ENCODE measurements around the gene FGFR3. TPM values are rescaled to one million over a fixed set of nuclear protein-coding genes. Genes with fewer than 3 reads are reported as not detected.

The FGFR3 gene
- total and polyA plus RNA-seq, 9 of the 15 experiments (the other 6 are each of a cell fraction or from before 2014, with no cell fraction given): 1.2 to 60.4 (median 12.7) TPM

- Histone ChIP-seq H3K4me3 (no peak overlapping the region), H3K27ac (ENCODE audit: extremely low read depth, low read depth, low read length) (no peak overlapping the region), H3K27me3 (ENCODE audit: control insufficient read depth in 2 of 2, insufficient read depth in 2 of 2, low read length in 2 of 2) (no peaks in the 10 kb centered on the region), H3K9ac (ENCODE audit: insufficient read depth in 1 of 2, low read depth in 2 of 2, low read length in 2 of 2) (no peak overlapping the region), H3K9me1 (ENCODE audit: control insufficient read depth, insufficient read depth, low read length) (peaks cover 3% of the 10 kb centered on the region), H3K4me1 (replicated peaks in 1 of 2; ENCODE audit: control insufficient read depth in 2 of 2, insufficient read depth in 2 of 2, low read length in 2 of 2) (peaks cover 0 to 46% of the 10 kb centered on the region in 2 experiments; a peak in 2 of 5 replicates), H3K4me2 (ENCODE audit: insufficient read depth, low read length) (no peak overlapping the region), H3K9me3 (replicated peaks; ENCODE audit: control insufficient read depth, insufficient read depth, low read depth, low read length) (no peaks in the 10 kb centered on the region), H3K36me3 (ENCODE audit: control insufficient read depth, insufficient read depth, low read length) (peaks cover 57% of the 10 kb centered on the region; the same call in 1 of the 3 replicates), H4K20me1 (replicated peaks; ENCODE audit: control insufficient read depth, insufficient read depth, low read length) (no peaks in the 10 kb centered on the region; the same call in 1 of the 2 replicates), H3K79me2 (ENCODE audit: control insufficient read depth, insufficient read depth, low read length) (no peaks in the 10 kb centered on the region), H2AFZ (ENCODE audit: low read depth, low read length) (no peak overlapping the region)
- ChIA-PET POLR2A (interaction anchor here (0.6 to 2.4 kb wide), 8 partner anchors 13 to 70 kb away, joined by 3 to 10 read pairs (median 4); partner anchors contain the start of gene FGFR3), CTCF (ENCODE audit: low intra/inter-chr PET ratio) (interaction anchor here (0.5 to 3.8 kb wide), 6 partner anchors 17 to 113 kb away, joined by 3 to 94 read pairs (median 3); no protein-coding TSS in a partner anchor)
- intact Hi-C loops (cut with micrococcal nuclease) (no loop called here), in situ Hi-C loops (cut with MboI) (no loop called here)
- DNase-seq (ENCODE audit: extremely low read depth in 1 of 4, low spot score in 3 of 4): no peak
- no TSS peak for BruUV-seq (replicated peaks)
- peak; percentile 6 for ATAC-seq
- WGBS (ENCODE audit: insufficient coverage, low coverage, missing lambda C conversion rate): 69% methylated on average over 10 of the region's 11 CpGs
- FAIRE-seq: no peak
- TF ChIP-seq POLR2G (IDR thresholded peaks at IDR 0.05; ENCODE audit: low read depth, low read length) (peak; percentile 64), TRIM28 (IDR thresholded peaks at IDR 0.05) (no peak), RHOXF2B (CRISPR knock-in tag; conservative IDR thresholded peaks at IDR 0.05) (no peak), STAT5B (CRISPR knock-in tag; IDR thresholded peaks at IDR 0.05) (no peak), TAF15 (IDR thresholded peaks at IDR 0.05; ENCODE audit: low read depth, low read length) (peak; percentile 76; the same call in 1 of the 2 replicates), MTA1 (IDR thresholded peaks at IDR 0.05; ENCODE audit: borderline replicate concordance) (peak; percentile 55; the same call in 1 of the 2 replicates), RBFOX2 (IDR thresholded peaks at IDR 0.05; ENCODE audit: low read depth, low read length) (no peak), RBM25 (IDR thresholded peaks at IDR 0.05; ENCODE audit: low read depth, low read length, severe bottlenecking) (peak; percentile 96), UBTF (IDR thresholded peaks at IDR 0.05; ENCODE audit: borderline replicate concordance in 1 of 2, low read depth in 2 of 2, low read length in 2 of 2) (no peak), RFX1 (IDR thresholded peaks at IDR 0.05) (no peak), SUPT5H (IDR thresholded peaks at IDR 0.05) (peak; percentile 68), GTF2B (IDR thresholded peaks at IDR 0.05; ENCODE audit: extremely low read depth, insufficient read length) (no peak), NKRF (IDR thresholded peaks at IDR 0.05; ENCODE audit: borderline replicate concordance) (0 out of 2 replicates have a peak, but pooled peaks have one; percentile 41), ZFP36 (IDR thresholded peaks at IDR 0.05; ENCODE audit: low read depth, low read length, partially characterized antibody) (peak; percentile 99), NONO (IDR thresholded peaks at IDR 0.05; ENCODE audit: low read depth in 2 of 2, low read length in 1 of 2) (no peak), TAF1 (IDR thresholded peaks at IDR 0.05; ENCODE audit: control insufficient read depth, extremely low read depth, insufficient read depth, low read length, severe bottlenecking) (no peak), POLR2A (conservative IDR thresholded peaks at IDR 0.05) (peak; percentile 62)
These were observed 16.0 kb downstream of the FGFR3 start for GRCh38 chr4:1808851-1809753.
